HCT116 (cell line): ENCODE data around the gene OR5C1. TPM values are rescaled to one million over a fixed set of nuclear protein-coding genes. Genes with fewer than 3 reads are reported as not detected.

Experiments used
- ATAC-seq: fragments of 200-7000 bp; cut with Tn5 transposase; 2 replicates; pipeline ENCODE4 v1.9.1; 2020; ENCODE audit warnings: mild to moderate bottlenecking, moderate library complexity
- BruUV-seq: library from RNA; stranded (reverse); fragments of 400-500 nt; replicated peaks from 2 replicates; lab custom pipeline; 2021; lab: Mats Ljungman, UMichigan
- CTCF ChIA-PET: fragments of 300-600 bp; sonication (Branson Sonifier 250); formaldehyde crosslinking; loops from one replicate; lab custom pipeline; 2021; ENCODE audit warnings: antibody characterized with exemption; lab: Charles Lee
- POLR2A ChIA-PET: fragments of 300-600, 350-600 bp; sonication (Branson Sonifier 250); formaldehyde crosslinking; loops from one replicate; lab custom pipeline; 2021; ENCODE audit warnings: antibody characterized with exemption; lab: Charles Lee
- RAD21 ChIA-PET, 2 experiments: fragments of 300-600 bp; sonication (Branson Sonifier 250); formaldehyde crosslinking; loops; one replicate each; lab custom pipeline; 2023; ENCODE audit warnings: low total read pairs in 2 of 2; ENCODE audit not compliant: uncharacterized antibody in 2 of 2, unreplicated experiment in 2 of 2, low non-redundant PET in 1 of 2; lab: Charles Lee
- DNase-seq: peaks from one replicate; pipeline ENCODE4 v3.0.0-alpha.2; 2010; ENCODE audit warnings: low read depth, low spot score
- H2AFZ ChIP-seq: fragments of 200-600 bp; shearing (Covaris generic), sonication (generic); 2 replicates; pipeline ENCODE4 v1.6.1; 2017; ENCODE audit warnings: low read depth, mixed run types, mixed read lengths, antibody characterized with exemption, low read length; ENCODE audit not compliant: poor library complexity, severe bottlenecking
- H3K27ac ChIP-seq: 2 replicates; pipeline ENCODE4 v1.5.1; 2012; ENCODE audit warnings: low read depth, low read length
- H3K27me3 ChIP-seq: fragments of 200-600 bp; sonication (generic); 2 replicates; pipeline ENCODE4 v1.6.1; 2016; ENCODE audit warnings: mixed run types, low read length, mixed read lengths; ENCODE audit not compliant: insufficient read depth
- H3K36me3 ChIP-seq, 2 experiments: fragments of 200-500 bp in 1 of 2; fragments of 200-600 bp in 1 of 2; sonication (Bioruptor generic) in 1 of 2; sonication (generic) in 1 of 2; 2 replicates each; pipeline versions ENCODE4 v1.5.1 to v1.6.1; 2014 to 2016; ENCODE audit warnings: low read length in 2 of 2, inconsistent platforms in 1 of 2, mixed read lengths in 1 of 2, mixed run types in 1 of 2; ENCODE audit not compliant: insufficient read depth in 2 of 2, control insufficient read depth in 1 of 2
- H3K4me1 ChIP-seq, 2 experiments: fragments of 200-600 bp in 1 of 2; sonication (generic) in 1 of 2; 2 replicates each; pipeline versions ENCODE4 v1.5.1 to v1.6.1; 2012 to 2017; ENCODE audit warnings: low read length in 2 of 2, inconsistent platforms in 1 of 2, mild to moderate bottlenecking in 1 of 2, mixed read lengths in 1 of 2, mixed run types in 1 of 2, moderate library complexity in 1 of 2; ENCODE audit not compliant: insufficient read depth in 2 of 2, control insufficient read depth in 1 of 2
- H3K4me2 ChIP-seq: fragments of 200-600 bp; sonication (generic); 2 replicates; pipeline ENCODE4 v1.6.1; 2017; ENCODE audit warnings: mixed run types, low read length, mixed read lengths
- H3K4me3 ChIP-seq, 2 experiments: fragments of 200-600 bp in 1 of 2; sonication (generic) in 1 of 2; replicated peaks in 1 of 2; 2 replicates each; pipeline ENCODE4 v1.5.1; 2011 to 2016; ENCODE audit warnings: low read length in 2 of 2, control low read depth in 1 of 2, low read depth in 1 of 2, mild to moderate bottlenecking in 1 of 2, mixed read lengths in 1 of 2, mixed run types in 1 of 2
- H3K79me2 ChIP-seq: fragments of 200-600 bp; sonication (generic); 2 replicates; pipeline ENCODE4 v1.6.1; 2017; ENCODE audit warnings: mild to moderate bottlenecking, mixed run types, low read length, moderate library complexity, mixed read lengths; ENCODE audit not compliant: insufficient read depth
- H3K9ac ChIP-seq: fragments of 200-600 bp; sonication (generic); 2 replicates; pipeline ENCODE4 v1.6.1; 2016; ENCODE audit warnings: low read length, mixed read lengths
- H3K9me2 ChIP-seq: fragments of 200-600 bp; sonication (generic), shearing (Covaris generic); 2 replicates; pipeline ENCODE4 v1.6.1; 2017; ENCODE audit warnings: mixed run types, mild to moderate bottlenecking, moderate library complexity; ENCODE audit not compliant: insufficient read depth
- H3K9me3 ChIP-seq, 2 experiments: fragments of 200-500 bp in 1 of 2; fragments of 200-600 bp in 1 of 2; sonication (Bioruptor generic) in 1 of 2; sonication (generic) in 1 of 2; 2 replicates each; pipeline ENCODE4 v1.6.1; 2014 to 2017; ENCODE audit warnings: low read length in 2 of 2, mixed read lengths in 2 of 2, inconsistent platforms in 1 of 2, low read depth in 1 of 2, mild to moderate bottlenecking in 1 of 2, mixed run types in 1 of 2, moderate library complexity in 1 of 2; ENCODE audit not compliant: control insufficient read depth in 1 of 2, insufficient read depth in 1 of 2
- H4K20me1 ChIP-seq: fragments of 200-600 bp; sonication (generic), shearing (Covaris generic); 2 replicates; pipeline ENCODE4 v1.6.1; 2017; ENCODE audit warnings: mixed run types, mild to moderate bottlenecking, moderate library complexity; ENCODE audit not compliant: insufficient read depth
- CTCF ChIP-seq, 3 experiments: fragments of 200-600 bp in 1 of 3; sonication (generic) in 1 of 3; IDR thresholded peaks in 2 of 3; conservative IDR thresholded peaks in 1 of 3; 2 replicates each; pipeline ENCODE4 v1.5.1; 2012 to 2017; ENCODE audit warnings: low read depth in 2 of 3, low read length in 2 of 3, antibody characterized with exemption in 1 of 3, borderline replicate concordance in 1 of 3, control low read depth in 1 of 3, mild to moderate bottlenecking in 1 of 3, mixed read lengths in 1 of 3, mixed run types in 1 of 3, moderate library complexity in 1 of 3; ENCODE audit not compliant: insufficient read depth in 1 of 3
- EZH2 ChIP-seq: fragments of 200-600 bp; sonication (generic); IDR thresholded peaks from 2 replicates; pipeline ENCODE4 v1.6.1; 2017; ENCODE audit warnings: antibody characterized with exemption, mixed run types
- EZH2phosphoT487 ChIP-seq: fragments of 200-600 bp; IDR thresholded peaks from 2 replicates; pipeline ENCODE4 v1.6.1; 2018; ENCODE audit warnings: antibody characterized with exemption, borderline replicate concordance
- FOSL1 ChIP-seq: IDR thresholded peaks from 2 replicates; pipeline ENCODE4 v1.6.1; 2012; ENCODE audit warnings: low read depth
- POLR2AphosphoS5 ChIP-seq: IDR thresholded peaks from 2 replicates; pipeline ENCODE4 v1.6.1; 2011; ENCODE audit warnings: mild to moderate bottlenecking, low read depth, low read length, moderate library complexity
- RAD21 ChIP-seq: IDR thresholded peaks from 2 replicates; pipeline ENCODE4 v1.6.1; 2012; ENCODE audit warnings: low read depth, mild to moderate bottlenecking
- SIN3A ChIP-seq: IDR thresholded peaks from 2 replicates; pipeline ENCODE4 v1.6.1; 2012; ENCODE audit warnings: low read depth
- SP1 ChIP-seq: IDR thresholded peaks from 2 replicates; pipeline ENCODE4 v1.6.1; 2012; ENCODE audit warnings: low read depth
- SRF ChIP-seq: IDR thresholded peaks from 2 replicates; pipeline ENCODE4 v1.6.1; 2012; ENCODE audit warnings: low read depth
- TCF7L2 ChIP-seq: IDR thresholded peaks from 2 replicates; pipeline ENCODE4 v1.7.0; 2011; ENCODE audit warnings: borderline replicate concordance, inconsistent platforms; ENCODE audit not compliant: insufficient read depth, insufficient read length; ENCODE audit errors: extremely low read depth
- YY1 ChIP-seq: IDR thresholded peaks from 2 replicates; pipeline ENCODE4 v1.6.1; 2011; ENCODE audit warnings: low read length, low read depth, moderate library complexity, mild to moderate bottlenecking; ENCODE audit not compliant: insufficient replicate concordance; ENCODE audit errors: extremely low read depth
- ZFX ChIP-seq: fragments of 450-650 bp; IDR thresholded peaks from 2 replicates; pipeline ENCODE4 v1.6.1; 2017
- intact Hi-C: fragments of 100-400 bp; cut with micrococcal nuclease; formaldehyde crosslinking; loops from 2 replicates; pipeline ENCODE4 v1.10.0; 2022
- total RNA-seq: library from RNA; stranded (reverse); gene quantifications from one replicate; pipeline ENCODE4 v1.2.1, GENCODE V29; 2021; ENCODE audit not compliant: unreplicated experiment

OR5C1 gene
- total RNA-seq, 1 experiment from 2014 or later, result not detected

GRCh38 chr9:122812736-122813135 lies 24.0 kb downstream of the OR5C1 start:
- CTCF ChIA-PET, result interaction anchor here (1.2 to 2.9 kb wide), 3 partner anchors 314 to 462 kb away, joined by 3 to 23 read pairs (median 5); no protein-coding TSS in a partner anchor
- Histone ChIP-seq H3K4me3 (no peak overlapping the region), H3K9me2 (no peaks in the 10 kb centered on the region), H3K9ac (no peak overlapping the region), H2AFZ (no peak overlapping the region), H3K27ac (no peak overlapping the region), H4K20me1 (no peaks in the 10 kb centered on the region), H3K79me2 (no peaks in the 10 kb centered on the region), H3K9me3 (no peaks in the 10 kb centered on the region), H3K27me3 (no peaks in the 10 kb centered on the region), H3K4me1 (peaks cover 4 to 10% of the 10 kb centered on the region in 2 experiments; a peak in 3 of 4 replicates), H3K36me3 (no peaks in the 10 kb centered on the region), H3K4me2 (no peak overlapping the region)
- DNase-seq, result no peak
- POLR2A ChIA-PET, result no interaction called here
- RAD21 ChIA-PET, result no interaction called here
- ATAC-seq, result no peak
- no TSS peak for BruUV-seq
- intact Hi-C loops, result loop anchor here (5.0 kb wide), 1 partner anchor 535 kb away; no protein-coding TSS in a partner anchor
- TF ChIP-seq CTCF (IDR thresholded peaks at IDR 0.05 in 2 of 3, conservative IDR thresholded peaks at IDR 0.05 in 1 of 3; ENCODE audit: borderline replicate concordance in 1 of 3, insufficient read depth in 1 of 3, low read depth in 2 of 3, low read length in 2 of 3), result no peak
- no peak for TF ChIP-seq FOSL1
- TF ChIP-seq SP1, result no peak
- TF ChIP-seq SRF, result no peak

- H4K20me1 ChIP-seq, result no peaks in the 10 kb centered on the region
- RAD21 ChIA-PET, result no interaction called here
- BruUV-seq, result no TSS peak
- no peak overlapping the region for H3K4me3 ChIP-seq
- no peak for TF ChIP-seq SIN3A
- TF ChIP-seq ZFX, result no peak
- no peak for TF ChIP-seq YY1
- no peak for TF ChIP-seq RAD21
- TF ChIP-seq EZH2, result no peak
- TF ChIP-seq EZH2phosphoT487, result no peak
- no peak for TF ChIP-seq TCF7L2
- no peak for TF ChIP-seq SP1
- TF ChIP-seq POLR2AphosphoS5, result no peak
- no peak for TF ChIP-seq FOSL1
- CTCF ChIA-PET, result no interaction called here
- no peaks in the 10 kb centered on the region for H3K27me3 ChIP-seq
- POLR2A ChIA-PET, result no interaction called here
- H3K4me1 ChIP-seq, result peaks cover 4 to 10% of the 10 kb centered on the region in 2 experiments; a peak in 3 of 4 replicates
- intact Hi-C loops, result loop anchor here (5.0 kb wide), 1 partner anchor 533 kb away; no protein-coding TSS in a partner anchor
- DNase-seq (no peak), ATAC-seq (no peak)
- H3K36me3 ChIP-seq, result peaks cover 0 to 3% of the 10 kb centered on the region in 2 experiments; a peak in 1 of 4 replicates
- no peak overlapping the region for H3K27ac ChIP-seq
- H3K9me3 ChIP-seq, result no peaks in the 10 kb centered on the region
- H3K4me2 ChIP-seq, result no peak overlapping the region
- no peak overlapping the region for H3K9ac ChIP-seq
- no peaks in the 10 kb centered on the region for H3K79me2 ChIP-seq
- H2AFZ ChIP-seq, result no peak overlapping the region
- H3K9me2 ChIP-seq, result no peaks in the 10 kb centered on the region
These were observed 25.8 kb downstream of the OR5C1 start for GRCh38 chr9:122814545-122814944.
